Amniotic epithelial cell (primary cell): ENCODE results near the gene CLMN.

Source experiments
- DNase-seq: peaks from one replicate; pipeline ENCODE4 v3.0.0-alpha.2; 2010; ENCODE audit warnings: low read depth

The CLMN gene

GRCh38 chr14:95344536-95344935, 24.8 kb upstream of the CLMN start:
- DNase-seq = no peak

GRCh38 chr14:95341564-95341963, 21.9 kb upstream of the CLMN start:
- no peak for DNase-seq

- DNase-seq = no peak
Measured at GRCh38 chr14:95341115-95341514, 21.4 kb upstream of the CLMN start.

- DNase-seq = no peak
Measured at GRCh38 chr14:95340201-95340697, 20.5 kb upstream of the CLMN start.

GRCh38 chr14:95339301-95339865, 19.7 kb upstream of the CLMN start:
- DNase-seq = no peak

- DNase-seq = no peak
Measured at GRCh38 chr14:95338436-95338835, 18.7 kb upstream of the CLMN start.

- no peak for DNase-seq
Measured at GRCh38 chr14:95337041-95337595, 17.4 kb upstream of the CLMN start.

GRCh38 chr14:95336192-95336760, 16.6 kb upstream of the CLMN start:
- no peak for DNase-seq

- no peak for DNase-seq
Measured at GRCh38 chr14:95335071-95335470, 15.4 kb upstream of the CLMN start.

GRCh38 chr14:95334044-95334443, 14.3 kb upstream of the CLMN start:
- no peak for DNase-seq

GRCh38 chr14:95332641-95333040, 12.9 kb upstream of the CLMN start:
- no peak for DNase-seq

GRCh38 chr14:95331708-95332408, 12.2 kb upstream of the CLMN start:
- DNase-seq = no peak

GRCh38 chr14:95330591-95331370, 11.1 kb upstream of the CLMN start:
- no peak for DNase-seq

- DNase-seq = no peak
Measured at GRCh38 chr14:95329941-95330340, 10.2 kb upstream of the CLMN start.

- no peak for DNase-seq
Measured at GRCh38 chr14:95328729-95329503, 9.2 kb upstream of the CLMN start.

- DNase-seq = no peak
Measured at GRCh38 chr14:95327558-95328374, 8.1 kb upstream of the CLMN start.

- DNase-seq = no peak
Measured at GRCh38 chr14:95326987-95327386, 7.3 kb upstream of the CLMN start.

GRCh38 chr14:95323917-95324316, 4.2 kb upstream of the CLMN start:
- no peak for DNase-seq

GRCh38 chr14:95323361-95323760, 3.7 kb upstream of the CLMN start:
- no peak for DNase-seq

- no peak for DNase-seq
Measured at GRCh38 chr14:95322651-95323050, 2.9 kb upstream of the CLMN start.
